NB4 (cell line): ENCODE results near the gene DUSP7.
A peak's percentile ranks its signal among the peaks of the same experiment; 100 is the strongest.

Source experiments
- DNase-seq: peaks from one replicate; pipeline ENCODE4 v3.0.0; 2010; ENCODE audit warnings: low read depth
- H3K4me3 ChIP-seq: one replicate; pipeline ENCODE4 v1.5.1; 2011; ENCODE audit warnings: mild to moderate bottlenecking, low read depth, low read length, moderate library complexity
- CTCF ChIP-seq: IDR thresholded peaks from one replicate; pipeline ENCODE4 v1.5.1; 2012; ENCODE audit warnings: low read depth, low read length
- MYC ChIP-seq: IDR thresholded peaks from 2 replicates; pipeline ENCODE4 v1.6.1; 2011; ENCODE audit warnings: low read depth, low read length
- POLR2A ChIP-seq: IDR thresholded peaks from 2 replicates; pipeline ENCODE4 v1.6.1; 2011; ENCODE audit warnings: mild to moderate bottlenecking; ENCODE audit not compliant: insufficient read length; ENCODE audit errors: extremely low read depth
- TF ChIP-seq, protein P1 (sequence below): IDR thresholded peaks from 2 replicates; pipeline ENCODE4 v1.6.1; 2011; ENCODE audit warnings: low read depth, low read length

Gene DUSP7

DNA sequence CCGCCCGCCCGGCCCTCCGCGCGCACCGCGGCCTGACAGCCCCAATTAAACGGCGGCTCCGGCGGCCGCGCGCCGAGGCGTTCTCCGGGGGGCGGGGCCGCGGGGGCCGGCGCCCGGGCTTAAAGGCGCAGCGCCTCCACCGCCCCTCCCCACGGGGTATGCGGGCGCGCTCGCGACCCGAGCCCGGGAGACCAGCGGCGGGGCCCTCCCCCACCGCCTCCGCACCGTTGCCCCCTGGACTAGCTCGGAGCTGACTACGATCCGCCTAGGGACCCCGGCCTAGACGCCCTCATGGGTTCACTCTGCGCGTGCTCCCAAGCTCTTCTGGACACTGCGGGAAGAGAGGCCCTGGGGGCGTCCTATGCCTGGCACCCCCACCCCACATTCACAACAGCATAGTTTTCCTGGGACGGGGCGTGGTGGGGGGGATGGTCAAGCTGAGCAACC, at the start of gene DUSP7:
Gene DUSP7 (minus strand): TSS at position 51 of the 447 bp plus-strand sequence. CDS start 205 bp downstream, outside the sequence.
- no peak for TF ChIP-seq POLR2A
- peak; percentile 84 for DNase-seq

GRCh38 chr3:52104684-52105640, 48.6 kb upstream of the DUSP7 start:
- no peak for DNase-seq
- no peak overlapping the region for H3K4me3 ChIP-seq
- TF ChIP-seq CTCF, result no peak
- TF ChIP-seq MYC, result no peak
- TF ChIP-seq, protein P1, sequence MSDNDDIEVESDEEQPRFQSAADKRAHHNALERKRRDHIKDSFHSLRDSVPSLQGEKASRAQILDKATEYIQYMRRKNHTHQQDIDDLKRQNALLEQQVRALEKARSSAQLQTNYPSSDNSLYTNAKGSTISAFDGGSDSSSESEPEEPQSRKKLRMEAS, result no peak

More for the DNA sequence above, at the start of gene DUSP7:
- peak within 1 kb of the TSS; percentile 91 for H3K4me3 ChIP-seq

DNA sequence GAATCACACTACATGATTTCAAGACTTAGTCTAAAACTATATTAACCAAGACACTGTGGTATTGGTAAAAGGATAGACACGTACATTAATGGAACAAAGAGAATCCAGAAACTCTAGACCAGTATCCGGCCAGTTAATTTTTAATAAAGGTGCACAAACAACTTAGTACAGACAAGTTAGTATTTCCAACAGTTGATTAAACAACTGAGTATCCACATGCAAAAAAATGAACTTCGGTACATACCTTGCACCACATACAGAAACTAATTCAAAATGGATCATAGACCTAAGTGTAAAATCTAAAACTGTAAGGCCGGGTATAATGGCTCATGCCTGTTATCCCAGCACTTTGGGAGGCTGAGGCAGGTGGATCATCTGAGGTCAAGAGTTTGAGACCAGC, 46.6 kb upstream of the DUSP7 start:
- no peak for DNase-seq
- TF ChIP-seq CTCF (no peak), MYC (no peak), POLR2A (no peak)
- TF ChIP-seq, protein P1, result no peak
- H3K4me3 ChIP-seq, result no peak overlapping the region

GRCh38 chr3:52099001-52099401, 42.6 kb upstream of the DUSP7 start:
- TF ChIP-seq, protein P1, result no peak
- no peak for TF ChIP-seq CTCF
- TF ChIP-seq MYC, result no peak
- TF ChIP-seq POLR2A, result no peak
- DNase-seq, result no peak
- H3K4me3 ChIP-seq, result no peak overlapping the region

GRCh38 chr3:52097851-52098507, 41.6 kb upstream of the DUSP7 start:
- no peak for DNase-seq
- TF ChIP-seq CTCF (no peak), MYC (no peak), POLR2A (no peak)
- TF ChIP-seq, protein P1, result no peak
- no peak overlapping the region for H3K4me3 ChIP-seq
